ENCODE results near the gene NUP210L.
"Not testable (repeated sequence)": the region's sequence is repeated elsewhere in the genome, so short reads cannot be mapped to it uniquely, and the experiment has no call there.

GRCh38 chr1:153996882-153997281 is 158.0 kb downstream of the NUP210L start:
- not testable (repeated sequence) for TF ChIP-seq CTCF (IDR thresholded peaks at IDR 0.05; ENCODE audit: low read depth, low read length, missing input control); SP1 (IDR thresholded peaks at IDR 0.05); RXRA (IDR thresholded peaks at IDR 0.05); ATF3 (IDR thresholded peaks at IDR 0.05); GABPA (IDR thresholded peaks at IDR 0.05 in 1 of 2, conservative IDR thresholded peaks at IDR 0.05 in 1 of 2); JUND (IDR thresholded peaks at IDR 0.05)
- TF ChIP-seq, protein P1, sequence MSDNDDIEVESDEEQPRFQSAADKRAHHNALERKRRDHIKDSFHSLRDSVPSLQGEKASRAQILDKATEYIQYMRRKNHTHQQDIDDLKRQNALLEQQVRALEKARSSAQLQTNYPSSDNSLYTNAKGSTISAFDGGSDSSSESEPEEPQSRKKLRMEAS (IDR thresholded peaks at IDR 0.05), result not testable (repeated sequence)

Measured in liver (tissue), 3 donors.